ENCODE data around the gene TMEM132D. TPM values are rescaled to one million over a fixed set of nuclear protein-coding genes. Genes with fewer than 3 reads are reported as not detected.

The TMEM132D gene
- total RNA-seq, 1 experiment from 2014 or later, result not detected

DNA sequence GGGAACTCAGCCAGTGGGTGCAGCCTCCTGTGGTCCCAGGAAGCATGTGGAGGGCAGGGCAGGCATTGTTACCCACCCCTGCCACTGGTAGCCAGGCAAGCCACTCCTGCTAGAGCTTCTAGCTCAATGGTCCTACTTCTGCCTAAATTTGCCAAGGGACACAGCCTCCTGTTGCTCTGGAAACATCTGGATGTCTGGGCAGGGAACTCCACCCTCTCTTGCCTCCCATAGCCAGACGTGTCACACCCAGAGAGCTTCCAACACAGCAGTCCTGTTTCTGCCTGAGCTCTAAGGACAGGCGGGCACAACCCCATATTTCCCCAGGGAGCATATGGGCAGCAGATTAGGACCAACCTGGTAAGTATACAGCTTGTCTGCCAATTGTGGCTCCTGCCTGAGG, 700.4 kb downstream of the TMEM132D start:
- no peak overlapping the region for H3K4me3 ChIP-seq (ENCODE audit: low read depth, low read length, poor library complexity, severe bottlenecking)
- TF ChIP-seq EZH2 (IDR thresholded peaks at IDR 0.05; ENCODE audit: borderline replicate concordance, low read depth, low read length, poor library complexity, severe bottlenecking), result no peak
- peaks cover 29% of the 10 kb centered on the region for H3K9me3 ChIP-seq (ENCODE audit: low read depth, low read length, poor library complexity, severe bottlenecking)
- no TSS peak for BruUV-seq (replicated peaks)
- no peak overlapping the region for H3K27ac ChIP-seq (ENCODE audit: low read depth, low read length, poor library complexity, severe bottlenecking)
- no peaks in the 10 kb centered on the region for H3K27me3 ChIP-seq (replicated peaks; ENCODE audit: insufficient read depth, low read depth, low read length, poor library complexity)
- POLR2A ChIA-PET (ENCODE audit: low non-redundant PET), result no interaction called here
- no peak for DNase-seq (ENCODE audit: low spot score)
- H3K36me3 ChIP-seq (ENCODE audit: insufficient read depth, low read length, poor library complexity, severe bottlenecking), result no peaks in the 10 kb centered on the region
- intact Hi-C loops (cut with micrococcal nuclease; ENCODE audit: unreplicated experiment), result no loop called here
- no peaks in the 10 kb centered on the region for H3K4me1 ChIP-seq (ENCODE audit: insufficient read depth, low read length, poor library complexity, severe bottlenecking)
- CTCF ChIA-PET, result no interaction called here

DNA sequence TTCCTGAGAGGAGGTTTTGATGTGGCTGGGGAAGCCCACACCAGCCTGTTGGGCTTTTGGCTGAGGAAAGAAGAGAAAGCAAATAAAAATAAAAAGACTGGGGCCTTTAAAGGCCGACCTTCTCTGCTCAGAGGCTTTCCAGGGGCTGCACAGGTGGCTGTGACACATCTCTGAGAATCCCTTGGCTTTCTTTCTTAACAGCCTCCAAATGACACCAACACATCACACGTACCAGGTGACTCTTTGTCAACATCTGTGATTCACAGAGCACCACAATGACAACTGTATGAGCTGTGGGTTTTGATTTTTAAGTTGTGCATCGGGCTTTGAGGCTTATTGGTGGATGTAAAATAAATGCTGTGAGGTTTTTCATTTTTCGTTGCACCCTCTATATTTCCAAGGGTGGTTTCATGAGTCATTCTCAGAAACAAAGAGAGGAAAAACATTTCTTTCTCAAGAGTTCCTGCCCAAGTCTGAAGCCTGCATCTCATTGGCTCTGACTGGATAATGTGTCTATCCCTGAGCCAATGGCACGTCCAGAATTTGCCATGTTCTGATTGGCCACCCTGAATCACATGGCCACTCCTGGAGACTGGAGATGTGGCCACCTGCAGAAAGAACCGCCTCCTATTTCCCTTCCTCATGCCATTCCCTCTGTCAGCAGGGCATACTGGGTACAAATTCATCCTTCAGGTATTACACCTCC, 701.6 kb downstream of the TMEM132D start:
- intact Hi-C loops (cut with micrococcal nuclease; ENCODE audit: unreplicated experiment), result no loop called here
- Histone ChIP-seq H3K4me1 (ENCODE audit: insufficient read depth, low read length, poor library complexity, severe bottlenecking) (no peaks in the 10 kb centered on the region), H3K27me3 (replicated peaks; ENCODE audit: insufficient read depth, low read depth, low read length, poor library complexity) (no peaks in the 10 kb centered on the region), H3K36me3 (ENCODE audit: insufficient read depth, low read length, poor library complexity, severe bottlenecking) (no peaks in the 10 kb centered on the region), H3K4me3 (ENCODE audit: low read depth, low read length, poor library complexity, severe bottlenecking) (no peak overlapping the region), H3K9me3 (ENCODE audit: low read depth, low read length, poor library complexity, severe bottlenecking) (peaks cover 33% of the 10 kb centered on the region), H3K27ac (ENCODE audit: low read depth, low read length, poor library complexity, severe bottlenecking) (no peak overlapping the region)
- BruUV-seq (replicated peaks), result no TSS peak
- TF ChIP-seq CTCF (conservative IDR thresholded peaks at IDR 0.05; ENCODE audit: low read depth, low read length) (no peak), EZH2 (IDR thresholded peaks at IDR 0.05; ENCODE audit: borderline replicate concordance, low read depth, low read length, poor library complexity, severe bottlenecking) (no peak)
- ChIA-PET CTCF (no interaction called here), POLR2A (ENCODE audit: low non-redundant PET) (no interaction called here)
- no peak for DNase-seq (ENCODE audit: low spot score)

DNA sequence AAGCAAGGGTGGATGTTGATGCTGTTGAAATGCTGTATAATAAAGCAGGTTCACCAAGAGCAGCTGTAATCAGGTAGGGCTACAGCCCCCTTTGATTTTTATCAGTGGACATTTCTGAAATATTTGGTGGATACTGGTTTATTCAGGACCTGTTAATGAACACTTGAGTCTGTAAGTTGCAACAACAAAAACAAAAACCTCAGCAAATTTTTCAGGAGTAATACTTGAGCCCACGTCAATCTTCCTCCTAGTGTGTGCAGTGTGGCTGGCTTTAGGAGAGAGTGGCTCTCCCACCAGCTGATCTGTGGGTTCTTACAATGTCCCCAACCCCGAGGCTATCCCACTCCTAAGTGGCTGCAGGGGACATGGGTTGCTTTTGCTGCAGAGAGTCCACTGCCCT, 702.8 kb downstream of the TMEM132D start:
- ChIA-PET CTCF (no interaction called here), POLR2A (ENCODE audit: low non-redundant PET) (no interaction called here)
- Histone ChIP-seq H3K36me3 (ENCODE audit: insufficient read depth, low read length, poor library complexity, severe bottlenecking) (no peaks in the 10 kb centered on the region), H3K9me3 (ENCODE audit: low read depth, low read length, poor library complexity, severe bottlenecking) (peaks cover 31% of the 10 kb centered on the region), H3K4me3 (ENCODE audit: low read depth, low read length, poor library complexity, severe bottlenecking) (no peak overlapping the region), H3K27me3 (replicated peaks; ENCODE audit: insufficient read depth, low read depth, low read length, poor library complexity) (no peaks in the 10 kb centered on the region), H3K4me1 (ENCODE audit: insufficient read depth, low read length, poor library complexity, severe bottlenecking) (no peaks in the 10 kb centered on the region), H3K27ac (ENCODE audit: low read depth, low read length, poor library complexity, severe bottlenecking) (no peak overlapping the region)
- no TSS peak for BruUV-seq (replicated peaks)
- DNase-seq (ENCODE audit: low spot score), result no peak
- intact Hi-C loops (cut with micrococcal nuclease; ENCODE audit: unreplicated experiment), result no loop called here
- no peak for TF ChIP-seq EZH2 (IDR thresholded peaks at IDR 0.05; ENCODE audit: borderline replicate concordance, low read depth, low read length, poor library complexity, severe bottlenecking)
- TF ChIP-seq CTCF (conservative IDR thresholded peaks at IDR 0.05; ENCODE audit: low read depth, low read length), result no peak

DNA sequence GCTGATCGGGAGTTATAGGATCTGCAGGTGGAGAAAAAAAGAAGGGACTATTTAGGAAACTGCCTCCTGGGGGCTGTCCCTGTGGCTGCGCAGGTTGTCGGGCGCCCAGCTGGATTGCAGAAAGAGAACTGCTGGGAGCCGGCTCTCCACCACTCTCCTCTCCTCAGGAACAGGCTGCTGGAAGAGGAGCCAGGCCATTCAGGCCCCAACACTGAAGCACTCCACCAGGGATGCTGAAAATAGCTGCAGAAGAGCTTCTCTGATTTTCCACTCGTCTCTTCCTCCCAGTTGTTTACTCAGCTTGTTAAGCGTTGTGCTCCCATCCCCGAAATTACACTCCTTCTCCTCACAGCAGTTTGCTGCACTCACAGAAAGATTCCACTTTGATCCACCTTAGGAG, 703.2 kb downstream of the TMEM132D start:
- Histone ChIP-seq H3K36me3 (ENCODE audit: insufficient read depth, low read length, poor library complexity, severe bottlenecking) (no peaks in the 10 kb centered on the region), H3K4me1 (ENCODE audit: insufficient read depth, low read length, poor library complexity, severe bottlenecking) (no peaks in the 10 kb centered on the region), H3K9me3 (ENCODE audit: low read depth, low read length, poor library complexity, severe bottlenecking) (peaks cover 26% of the 10 kb centered on the region), H3K27me3 (replicated peaks; ENCODE audit: insufficient read depth, low read depth, low read length, poor library complexity) (no peaks in the 10 kb centered on the region), H3K4me3 (ENCODE audit: low read depth, low read length, poor library complexity, severe bottlenecking) (no peak overlapping the region), H3K27ac (ENCODE audit: low read depth, low read length, poor library complexity, severe bottlenecking) (no peak overlapping the region)
- DNase-seq (ENCODE audit: low spot score), result no peak
- POLR2A ChIA-PET (ENCODE audit: low non-redundant PET), result no interaction called here
- CTCF ChIA-PET, result no interaction called here
- TF ChIP-seq CTCF (conservative IDR thresholded peaks at IDR 0.05; ENCODE audit: low read depth, low read length), result no peak
- no peak for TF ChIP-seq EZH2 (IDR thresholded peaks at IDR 0.05; ENCODE audit: borderline replicate concordance, low read depth, low read length, poor library complexity, severe bottlenecking)
- BruUV-seq (replicated peaks), result no TSS peak
- intact Hi-C loops (cut with micrococcal nuclease; ENCODE audit: unreplicated experiment), result no loop called here
